Gastroesophageal sphincter (tissue), 3 donors: ENCODE measurements around the gene KRTAP9-7.
"Not testable (repeated sequence)": the region's sequence is repeated elsewhere in the genome, so short reads cannot be mapped to it uniquely, and the experiment has no call there.

Source experiments
- EP300 ChIP-seq: sonication (generic); formaldehyde crosslinking; IDR thresholded peaks from one replicate; pipeline ENCODE4 v1.6.1; 2017; ENCODE audit warnings: antibody characterized with exemption, mild to moderate bottlenecking
- POLR2A ChIP-seq, 2 donors: fragments of 450-650 bp; IDR thresholded peaks; one replicate each; pipeline ENCODE4 v1.6.1; 2017; ENCODE audit warnings: antibody characterized with exemption in 2 of 2, mild to moderate bottlenecking in 2 of 2, moderate library complexity in 1 of 2
- POLR2AphosphoS5 ChIP-seq: sonication (generic); formaldehyde crosslinking; IDR thresholded peaks from one replicate; pipeline ENCODE4 v1.6.1; 2017; ENCODE audit warnings: antibody characterized with exemption
- TF ChIP-seq, protein P1 (sequence below), 4 experiments: fragments of 200-600 bp in 2 of 4; fragments of 450-650 bp in 2 of 4; sonication (generic) in 1 of 4; IDR thresholded peaks; one replicate each; pipeline ENCODE4 v1.5.1; 2017 to 2019; ENCODE audit warnings: antibody characterized with exemption in 4 of 4, mild to moderate bottlenecking in 2 of 4, moderate library complexity in 2 of 4

DNA sequence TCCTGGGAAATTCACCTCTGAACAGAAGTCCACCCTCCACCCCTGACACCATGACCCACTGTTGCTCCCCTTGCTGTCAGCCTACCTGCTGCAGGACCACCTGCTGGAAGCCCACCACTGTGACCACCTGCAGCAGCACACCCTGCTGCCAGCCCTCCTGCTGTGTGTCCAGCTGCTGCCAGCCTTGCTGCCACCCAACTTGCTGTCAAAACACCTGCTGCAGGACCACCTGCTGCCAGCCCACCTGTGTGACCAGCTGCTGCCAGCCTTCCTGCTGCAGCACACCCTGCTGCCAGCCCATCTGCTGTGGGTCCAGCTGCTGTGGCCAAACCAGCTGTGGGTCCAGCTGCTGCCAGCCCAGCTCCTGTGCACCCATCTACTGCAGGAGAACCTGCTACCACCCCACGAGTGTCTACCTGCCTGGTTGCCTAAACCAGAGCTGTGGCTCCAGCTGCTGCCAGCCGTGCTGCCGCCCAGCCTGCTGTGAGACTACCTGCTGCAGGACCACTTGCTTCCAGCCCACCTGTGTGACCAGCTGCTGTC, at the start of gene KRTAP9-7:
- TF ChIP-seq, protein P1, sequence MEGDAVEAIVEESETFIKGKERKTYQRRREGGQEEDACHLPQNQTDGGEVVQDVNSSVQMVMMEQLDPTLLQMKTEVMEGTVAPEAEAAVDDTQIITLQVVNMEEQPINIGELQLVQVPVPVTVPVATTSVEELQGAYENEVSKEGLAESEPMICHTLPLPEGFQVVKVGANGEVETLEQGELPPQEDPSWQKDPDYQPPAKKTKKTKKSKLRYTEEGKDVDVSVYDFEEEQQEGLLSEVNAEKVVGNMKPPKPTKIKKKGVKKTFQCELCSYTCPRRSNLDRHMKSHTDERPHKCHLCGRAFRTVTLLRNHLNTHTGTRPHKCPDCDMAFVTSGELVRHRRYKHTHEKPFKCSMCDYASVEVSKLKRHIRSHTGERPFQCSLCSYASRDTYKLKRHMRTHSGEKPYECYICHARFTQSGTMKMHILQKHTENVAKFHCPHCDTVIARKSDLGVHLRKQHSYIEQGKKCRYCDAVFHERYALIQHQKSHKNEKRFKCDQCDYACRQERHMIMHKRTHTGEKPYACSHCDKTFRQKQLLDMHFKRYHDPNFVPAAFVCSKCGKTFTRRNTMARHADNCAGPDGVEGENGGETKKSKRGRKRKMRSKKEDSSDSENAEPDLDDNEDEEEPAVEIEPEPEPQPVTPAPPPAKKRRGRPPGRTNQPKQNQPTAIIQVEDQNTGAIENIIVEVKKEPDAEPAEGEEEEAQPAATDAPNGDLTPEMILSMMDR (IDR thresholded peaks at IDR 0.05) = not testable (repeated sequence)
- not testable (repeated sequence) for TF ChIP-seq POLR2A (IDR thresholded peaks at IDR 0.05); POLR2AphosphoS5; EP300
